ENCODE data around the gene ZNF777. TPM values are rescaled to one million over a fixed set of nuclear protein-coding genes. Genes with fewer than 3 reads are reported as not detected.
A peak's percentile ranks its signal among the peaks of the same experiment; 100 is the strongest.

The ZNF777 gene
- total RNA-seq, 1 donor from 2014 or later, result 16.3 TPM

- no peak for DNase-seq (ENCODE audit: extremely low spot score, unreplicated experiment)
- peaks cover 12% of the 10 kb centered on the region for H3K27me3 Mint-ChIP-seq (ENCODE audit: unreplicated experiment)
- H3K36me3 Mint-ChIP-seq (ENCODE audit: unreplicated experiment), result peaks cover 3% of the 10 kb centered on the region
- no peak for TF ChIP-seq CTCF (IDR thresholded peaks at IDR 0.05)
- H3K9me3 Mint-ChIP-seq (ENCODE audit: unreplicated experiment), result peaks cover 10% of the 10 kb centered on the region
- H3K4me3 Mint-ChIP-seq (ENCODE audit: unreplicated experiment), result peak overlapping the region; percentile 81
- peaks cover 16% of the 10 kb centered on the region for H3K4me1 Mint-ChIP-seq (ENCODE audit: unreplicated experiment)
- H3K27ac Mint-ChIP-seq (ENCODE audit: unreplicated experiment), result no peak overlapping the region
Observed at GRCh38 chr7:149462101-149462520, 1.2 kb upstream of the ZNF777 start.

- Mint-ChIP-seq H3K27me3 (ENCODE audit: unreplicated experiment) (peaks cover 10% of the 10 kb centered on the region), H3K4me3 (ENCODE audit: unreplicated experiment) (peak overlapping the region; percentile 47), H3K27ac (ENCODE audit: unreplicated experiment) (no peak overlapping the region), H3K36me3 (ENCODE audit: unreplicated experiment) (peaks cover 10% of the 10 kb centered on the region), H3K9me3 (ENCODE audit: unreplicated experiment) (no peaks in the 10 kb centered on the region), H3K4me1 (ENCODE audit: unreplicated experiment) (peaks cover 16% of the 10 kb centered on the region)
- TF ChIP-seq CTCF (IDR thresholded peaks at IDR 0.05), result no peak
- DNase-seq (ENCODE audit: extremely low spot score, unreplicated experiment), result peak; percentile 84
Observed at GRCh38 chr7:149459540-149460452, 1.1 kb downstream of the ZNF777 start.

GRCh38 chr7:149459201-149459539 is 1.7 kb downstream of the ZNF777 start:
- Mint-ChIP-seq H3K4me1 (ENCODE audit: unreplicated experiment) (peaks cover 16% of the 10 kb centered on the region), H3K27me3 (ENCODE audit: unreplicated experiment) (peaks cover 5% of the 10 kb centered on the region), H3K27ac (ENCODE audit: unreplicated experiment) (peak overlapping the region; percentile 57), H3K9me3 (ENCODE audit: unreplicated experiment) (no peaks in the 10 kb centered on the region), H3K36me3 (ENCODE audit: unreplicated experiment) (peaks cover 13% of the 10 kb centered on the region), H3K4me3 (ENCODE audit: unreplicated experiment) (peak overlapping the region; percentile 73)
- DNase-seq (ENCODE audit: extremely low spot score, unreplicated experiment), result no peak
- TF ChIP-seq CTCF (IDR thresholded peaks at IDR 0.05), result no peak

GRCh38 chr7:149458235-149458634 is 2.6 kb downstream of the ZNF777 start:
- Mint-ChIP-seq H3K4me1 (ENCODE audit: unreplicated experiment) (peaks cover 16% of the 10 kb centered on the region), H3K27me3 (ENCODE audit: unreplicated experiment) (peaks cover 5% of the 10 kb centered on the region), H3K36me3 (ENCODE audit: unreplicated experiment) (peaks cover 18% of the 10 kb centered on the region), H3K27ac (ENCODE audit: unreplicated experiment) (peak overlapping the region; percentile 0), H3K9me3 (ENCODE audit: unreplicated experiment) (no peaks in the 10 kb centered on the region), H3K4me3 (ENCODE audit: unreplicated experiment) (peak overlapping the region; percentile 73)
- no peak for DNase-seq (ENCODE audit: extremely low spot score, unreplicated experiment)
- no peak for TF ChIP-seq CTCF (IDR thresholded peaks at IDR 0.05)

- Mint-ChIP-seq H3K27ac (ENCODE audit: unreplicated experiment) (no peak overlapping the region), H3K36me3 (ENCODE audit: unreplicated experiment) (peaks cover 21% of the 10 kb centered on the region), H3K4me3 (ENCODE audit: unreplicated experiment) (no peak overlapping the region), H3K9me3 (ENCODE audit: unreplicated experiment) (no peaks in the 10 kb centered on the region), H3K27me3 (ENCODE audit: unreplicated experiment) (peaks cover 5% of the 10 kb centered on the region), H3K4me1 (ENCODE audit: unreplicated experiment) (peaks cover 16% of the 10 kb centered on the region)
- no peak for TF ChIP-seq CTCF (IDR thresholded peaks at IDR 0.05)
- peak; percentile 51 for DNase-seq (ENCODE audit: extremely low spot score, unreplicated experiment)
Observed at GRCh38 chr7:149457766-149458165, 3.1 kb downstream of the ZNF777 start.
